ENCODE measurements around the gene CD209. TPM values are rescaled to one million over a fixed set of nuclear protein-coding genes. Genes with fewer than 3 reads are reported as not detected.

Gene CD209
- total and polyA plus RNA-seq, 2 experiments from 2014 or later: 0.35 TPM; not detected in 1

GRCh38 chr19:7762719-7763293 lies 15.5 kb upstream of the CD209 start, which contains the start of gene CLEC4M (continued):
- no peak for TF ChIP-seq ZNF462 (CRISPR knock-in tag; IDR thresholded peaks at IDR 0.05)

GRCh38 chr19:7759156-7759555 lies 11.8 kb upstream of the CD209 start:
- no peak for DNase-seq (ENCODE audit: low spot score)
- peaks cover 44% of the 10 kb centered on the region for H3K36me3 Mint-ChIP-seq (ENCODE audit: low read depth)
- no peaks in the 10 kb centered on the region for H4K20me1 ChIP-seq (replicated peaks; ENCODE audit: insufficient read depth)
- no peak overlapping the region for H3K4me3 Mint-ChIP-seq
- peaks cover 13% of the 10 kb centered on the region for H3K27me3 Mint-ChIP-seq (ENCODE audit: insufficient read depth, low read depth, poor library complexity)
- peaks cover 84% of the 10 kb centered on the region for H3K9me3 Mint-ChIP-seq
- no peak overlapping the region for H3K27ac ChIP-seq (ENCODE audit: low read depth)
- H3K27ac Mint-ChIP-seq: no peak overlapping the region
- ATAC-seq: no peak
- H3K79me2 ChIP-seq (replicated peaks; ENCODE audit: insufficient read depth): no peaks in the 10 kb centered on the region
- H3K4me1 Mint-ChIP-seq: peaks cover 10% of the 10 kb centered on the region
- H3K9me2 ChIP-seq (ENCODE audit: insufficient read depth): no peaks in the 10 kb centered on the region
- H3K4me3 ChIP-seq: no peak overlapping the region
- no peaks in the 10 kb centered on the region for H3F3A ChIP-seq (replicated peaks; ENCODE audit: low read depth)
- H3K36me3 ChIP-seq (ENCODE audit: insufficient read depth): peaks cover 6% of the 10 kb centered on the region; the same call in 1 of the 2 replicates
- no peak overlapping the region for H2AFZ ChIP-seq
- H3K27me3 ChIP-seq (ENCODE audit: insufficient read depth): no peaks in the 10 kb centered on the region
- no peak overlapping the region for H3K4me2 ChIP-seq
- no peaks in the 10 kb centered on the region for H3K4me1 ChIP-seq (ENCODE audit: insufficient read depth)
- TF ChIP-seq CREB1 (CRISPR knock-in tag; IDR thresholded peaks at IDR 0.05; ENCODE audit: low read depth): no peak
- TF ChIP-seq POLR2AphosphoS5 (IDR thresholded peaks at IDR 0.05; ENCODE audit: low read depth): no peak
- no peak for TF ChIP-seq NANOG (IDR thresholded peaks at IDR 0.05; ENCODE audit: borderline replicate concordance)
- no peak for TF ChIP-seq STAT1 (IDR thresholded peaks at IDR 0.05; ENCODE audit: unreplicated experiment)
- no peak for TF ChIP-seq REST (IDR thresholded peaks at IDR 0.05; ENCODE audit: unreplicated experiment)
- no peak for TF ChIP-seq ZNF114 (CRISPR knock-in tag; IDR thresholded peaks at IDR 0.05)
- TF ChIP-seq EZH2phosphoT487 (IDR thresholded peaks at IDR 0.05; ENCODE audit: unreplicated experiment): no peak
- TF ChIP-seq CTCF (conservative IDR thresholded peaks at IDR 0.05; ENCODE audit: low read depth in 2 of 2): no peak
- no peak for TF ChIP-seq EZH2 (IDR thresholded peaks at IDR 0.05; ENCODE audit: low read depth, unreplicated experiment)
- TF ChIP-seq ETS1 (IDR thresholded peaks at IDR 0.05): no peak

Measured in GM23338 (cell line).